Measurements from ENCODE around the gene ORC3.
"Not testable (repeated sequence)": the region's sequence is repeated elsewhere in the genome, so short reads cannot be mapped to it uniquely, and the experiment has no call there.

Gene ORC3

DNA sequence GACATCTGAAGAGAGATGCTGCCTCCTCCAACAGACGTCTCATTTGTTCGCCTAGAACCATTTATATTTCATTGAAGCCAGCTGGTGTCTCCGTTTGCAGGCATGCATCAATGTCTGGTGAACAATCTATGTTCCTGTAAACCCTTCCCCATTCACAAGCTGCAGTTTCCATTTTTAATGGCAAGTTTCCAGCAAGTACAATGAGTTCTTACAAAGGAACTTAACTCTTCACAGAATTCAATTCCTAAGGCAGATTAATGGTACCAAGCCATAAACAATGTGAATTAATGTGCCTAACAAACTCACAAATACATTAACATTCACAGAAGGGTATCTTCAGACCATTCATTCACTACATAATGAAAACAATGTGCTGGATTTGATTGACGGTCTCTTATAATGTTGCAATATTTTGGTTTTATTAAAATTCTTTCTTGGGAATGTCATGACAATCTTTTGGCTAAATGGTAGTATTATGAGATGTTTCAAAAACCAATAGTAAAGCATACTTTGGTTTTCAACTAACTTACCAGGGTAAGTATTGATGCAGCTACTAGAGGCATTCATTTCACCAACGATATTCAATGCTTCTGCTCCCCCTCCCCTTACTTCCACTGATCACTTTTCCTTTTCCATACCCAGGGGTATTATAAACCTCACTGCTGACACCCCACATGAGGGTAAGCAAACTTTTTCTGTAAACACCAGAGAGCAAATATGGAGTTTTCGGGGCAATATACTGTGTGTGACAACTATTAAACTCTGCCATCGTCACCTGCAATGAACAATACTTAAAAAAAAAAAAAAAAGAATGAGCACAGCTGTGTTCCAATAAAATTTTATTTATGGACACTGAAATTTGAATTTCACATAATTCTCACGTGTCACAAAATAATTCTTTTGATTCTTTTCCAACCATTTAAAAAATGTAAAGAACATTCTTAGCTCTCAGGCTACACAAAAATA, 107.9 kb downstream of the ORC3 start:
- DNase-seq (ENCODE audit: low read depth): no peak

DNA sequence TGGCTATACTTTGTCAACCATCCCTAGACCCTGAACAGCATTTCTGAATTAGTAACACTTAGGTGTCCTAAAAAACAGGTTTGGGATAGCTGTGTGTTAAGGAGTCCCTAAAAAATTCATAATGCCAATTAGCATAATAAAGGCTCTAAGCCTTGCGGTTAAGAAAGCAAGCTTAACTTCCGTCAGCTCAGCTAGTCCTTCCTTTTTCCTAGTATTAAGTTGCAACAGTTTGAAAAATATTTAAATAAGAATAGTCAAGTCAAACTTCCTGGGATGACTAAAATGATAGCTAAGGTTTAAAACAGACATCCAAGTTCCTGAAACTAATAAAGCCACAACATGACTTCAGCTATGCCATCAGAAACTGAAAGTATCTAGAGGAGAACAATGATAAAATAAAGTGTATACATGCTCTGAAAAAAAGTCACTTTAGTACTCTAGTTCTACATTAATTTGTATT, 108.6 kb downstream of the ORC3 start:
- DNase-seq (ENCODE audit: low read depth): no peak

GRCh38 chr6:87699576-87699975, 109.6 kb downstream of the ORC3 start:
- DNase-seq (ENCODE audit: low read depth): no peak

GRCh38 chr6:87700397-87701343, 110.7 kb downstream of the ORC3 start:
- no peak for DNase-seq (ENCODE audit: low read depth)

DNA sequence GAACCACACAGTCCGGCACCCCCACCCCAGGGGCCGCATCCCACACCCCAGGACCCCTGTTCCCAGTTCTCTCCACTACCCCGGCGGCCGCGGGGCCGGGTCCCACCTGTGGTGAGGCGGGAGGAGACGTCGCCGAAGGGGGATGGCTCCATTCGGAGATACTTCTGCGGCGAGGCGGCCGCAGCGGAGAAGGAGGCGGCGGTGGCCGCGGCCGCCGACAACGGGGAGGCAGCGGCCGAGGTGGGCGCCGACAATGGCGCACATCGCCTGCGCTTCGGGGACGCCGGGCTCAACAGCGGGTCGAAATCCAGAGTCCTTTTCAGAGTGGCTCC, 111.4 kb downstream of the ORC3 start:
- DNase-seq (ENCODE audit: low read depth): peak; percentile 26

GRCh38 chr6:87701676-87702588, 112.0 kb downstream of the ORC3 start, which contains the start of gene AKIRIN2:
Gene AKIRIN2 (minus strand): TSS chr6:87702233. CDS start chr6:87701684, 549 bp downstream.
- DNase-seq (ENCODE audit: low read depth): peak; percentile 89

- no peak for DNase-seq (ENCODE audit: low read depth)
These were observed 112.6 kb downstream of the ORC3 start for GRCh38 chr6:87702589-87702945.

GRCh38 chr6:87703039-87703438, 113.1 kb downstream of the ORC3 start:
- not testable (repeated sequence) for DNase-seq (ENCODE audit: low read depth)

DNA sequence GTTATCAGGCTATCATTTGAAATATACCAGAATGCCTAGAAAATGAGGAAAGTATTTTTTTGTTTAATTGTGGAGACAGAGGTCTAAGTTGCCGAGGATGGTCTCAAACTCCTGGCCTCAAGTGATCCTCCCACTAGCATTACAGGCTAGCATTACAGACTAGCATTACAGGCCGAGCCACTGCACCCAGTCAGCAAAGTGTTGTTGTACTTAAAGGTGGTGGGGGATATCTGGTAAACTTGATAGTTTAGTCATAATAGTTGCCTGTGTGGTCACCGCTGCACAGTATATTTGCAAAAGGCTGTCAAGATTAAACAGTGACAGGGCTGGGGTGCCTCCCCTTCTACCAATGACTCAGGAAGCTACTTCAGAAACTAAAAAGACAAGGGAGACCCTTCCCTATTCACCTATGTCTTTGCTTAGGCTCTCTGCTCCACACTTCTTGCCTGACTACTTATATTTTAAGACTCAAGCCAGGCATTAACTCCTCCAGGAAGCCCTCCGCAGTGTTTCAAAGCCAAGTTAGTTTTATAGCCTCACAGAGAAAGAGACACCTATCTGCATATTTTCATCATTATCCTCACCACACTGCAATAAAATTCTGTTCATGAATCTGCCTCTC, 115.2 kb downstream of the ORC3 start:
- DNase-seq (ENCODE audit: low read depth): no peak

DNA sequence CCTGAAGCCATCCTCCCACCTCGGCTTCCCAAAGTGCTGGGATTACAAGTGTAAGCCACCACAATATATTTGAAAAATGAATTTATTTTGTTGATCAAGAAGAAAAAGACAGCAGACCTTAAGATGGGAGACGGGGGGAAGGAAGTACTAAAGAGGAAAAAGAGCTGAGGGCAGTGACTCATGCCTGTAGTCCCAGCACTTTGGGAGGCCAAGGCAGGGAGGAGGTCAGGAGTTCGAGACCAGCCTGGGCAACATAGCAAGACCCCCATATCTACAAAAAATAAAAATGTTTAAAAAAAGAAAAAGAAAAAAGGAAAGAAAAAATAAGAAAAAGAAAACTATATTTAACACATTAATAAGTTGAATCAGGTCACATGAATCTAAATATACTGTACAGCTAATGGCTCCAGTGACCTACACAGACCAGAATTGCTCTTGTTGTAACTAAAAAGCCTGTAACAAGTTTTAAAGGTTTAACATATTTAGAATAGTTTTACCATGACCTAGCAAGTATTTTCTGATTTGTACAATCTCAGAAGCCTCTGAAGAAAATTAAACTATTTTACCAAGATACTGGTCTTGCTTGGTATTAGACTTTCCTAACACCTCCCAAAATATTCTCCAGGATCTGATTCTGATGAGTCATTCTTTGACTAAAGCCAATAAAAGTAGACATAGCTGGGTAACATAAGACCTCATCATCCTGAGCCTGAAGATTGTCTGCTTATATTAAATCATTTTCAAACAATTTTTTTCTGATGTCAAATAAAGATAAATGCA, 116.4 kb downstream of the ORC3 start:
- DNase-seq (ENCODE audit: low read depth): no peak

- not testable (repeated sequence) for DNase-seq (ENCODE audit: low read depth)
These were observed 118.9 kb downstream of the ORC3 start for GRCh38 chr6:87708581-87709427.

GRCh38 chr6:87710090-87710489, 120.2 kb downstream of the ORC3 start:
- no peak for DNase-seq (ENCODE audit: low read depth)

DNA sequence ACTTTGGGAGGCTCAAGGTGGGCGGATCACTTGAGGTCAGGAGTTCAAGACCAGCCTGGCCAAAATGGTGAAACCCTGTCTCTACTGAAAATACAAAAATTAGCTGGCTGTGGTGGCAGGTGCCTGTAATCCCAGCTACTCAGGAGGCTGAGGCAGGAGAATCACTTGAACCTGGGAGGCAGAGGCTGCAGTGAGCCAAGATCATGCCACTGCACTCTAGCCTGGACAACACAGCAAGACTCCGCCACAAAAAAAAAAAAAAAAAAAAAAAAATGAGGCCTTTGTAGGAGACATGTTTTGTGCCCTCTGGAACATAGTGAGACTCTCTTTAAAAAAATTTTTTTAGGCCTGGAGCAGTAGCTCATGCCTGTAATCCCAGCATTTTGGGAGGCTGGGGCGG, 122.8 kb downstream of the ORC3 start:
- not testable (repeated sequence) for DNase-seq (ENCODE audit: low read depth)

DNA sequence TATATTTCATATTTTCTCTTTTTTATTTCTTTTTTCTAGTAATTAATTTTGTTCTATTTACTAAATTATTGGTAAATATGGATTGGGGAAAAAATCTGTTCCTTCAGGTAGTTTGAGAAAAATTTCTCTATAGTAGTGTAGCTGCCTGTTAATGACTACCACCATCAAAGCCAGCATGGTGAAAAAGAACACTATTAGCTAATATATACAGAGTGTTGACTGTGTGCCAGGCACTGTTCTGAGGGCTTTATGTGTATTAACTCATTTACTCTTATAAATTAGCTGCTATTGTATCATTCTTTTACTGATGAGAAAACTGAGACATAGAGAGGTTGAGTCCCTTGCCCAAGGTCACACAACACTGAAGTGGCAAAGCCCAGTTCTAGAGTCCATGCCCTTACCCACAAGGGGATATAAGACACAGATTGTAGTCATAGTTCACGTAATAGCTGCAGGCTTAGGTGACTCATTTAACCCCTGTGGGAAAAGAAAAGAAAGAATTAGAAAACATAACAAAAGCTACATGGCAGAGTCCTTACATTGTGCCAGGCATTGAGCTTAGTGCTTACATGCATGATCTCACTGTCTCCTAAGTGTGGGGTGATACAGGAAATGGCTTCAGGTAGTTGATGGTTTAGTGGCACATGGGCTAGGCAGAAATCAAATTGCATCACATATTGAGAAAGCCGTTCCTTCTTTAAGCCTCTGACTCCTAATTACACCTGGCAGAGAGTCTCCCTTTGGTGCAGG, 124.3 kb downstream of the ORC3 start:
- DNase-seq (ENCODE audit: low read depth): no peak
